ENCODE measurements around the gene CDC42SE2.
A peak's percentile ranks its signal among the peaks of the same experiment; 100 is the strongest.

- TF ChIP-seq POLR2AphosphoS5 (IDR thresholded peaks at IDR 0.05) = peak; percentile 51
- TF ChIP-seq CTCF (IDR thresholded peaks at IDR 0.05) = no peak
Measured at GRCh38 chr5:131436081-131436480, 172.2 kb downstream of the CDC42SE2 start.
